Measurements from ENCODE around the gene OSBPL6.

The OSBPL6 gene

GRCh38 chr2:178229927-178230326 lies 35.6 kb downstream of the OSBPL6 start:
- Histone ChIP-seq H3K9me3 (ENCODE audit: control insufficient read depth, low read length) (no peaks in the 10 kb centered on the region), H3K9ac (no peak overlapping the region), H3K4me1 (no peaks in the 10 kb centered on the region), H3K79me2 (no peaks in the 10 kb centered on the region), H3K4me2 (ENCODE audit: low read length) (no peak overlapping the region), H3K4me3 (ENCODE audit: low read depth, low read length) (no peak overlapping the region), H3K27ac (no peak overlapping the region), H3K36me3 (ENCODE audit: control insufficient read depth, insufficient read depth, low read length) (no peaks in the 10 kb centered on the region), H2AFZ (no peak overlapping the region), H3K27me3 (ENCODE audit: control insufficient read depth, insufficient read depth, low read length) (no peaks in the 10 kb centered on the region)
- TF ChIP-seq CTCF (IDR thresholded peaks at IDR 0.05): no peak

GRCh38 chr2:178230396-178230795 lies 36.1 kb downstream of the OSBPL6 start:
- no peak overlapping the region for H3K4me2 ChIP-seq (ENCODE audit: low read length)

DNA sequence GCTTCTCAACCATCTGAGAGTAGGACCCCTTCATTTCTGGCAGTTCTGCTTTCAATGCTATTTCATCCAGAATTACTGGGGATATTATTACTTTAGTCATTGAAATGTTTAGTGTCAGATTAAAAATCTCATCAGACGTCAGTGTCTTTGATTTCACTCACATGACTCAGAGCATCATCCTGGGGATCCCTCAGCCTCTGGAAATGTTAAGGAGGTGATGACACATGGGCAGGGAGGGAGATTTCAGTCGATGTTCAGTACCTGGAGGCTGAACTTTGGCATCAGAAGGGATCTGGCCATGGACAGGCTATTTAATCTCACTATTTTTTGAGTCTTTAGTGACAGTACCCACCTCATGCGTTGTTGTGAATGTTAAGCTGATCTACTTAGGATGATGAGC lies 39.1 kb downstream of the OSBPL6 start:
- H3K4me2 ChIP-seq (ENCODE audit: low read length): no peak overlapping the region
- H3K4me3 ChIP-seq (ENCODE audit: low read depth, low read length): no peak overlapping the region
- no peaks in the 10 kb centered on the region for H3K36me3 ChIP-seq (ENCODE audit: control insufficient read depth, insufficient read depth, low read length)
- H3K27me3 ChIP-seq (ENCODE audit: control insufficient read depth, insufficient read depth, low read length): no peaks in the 10 kb centered on the region
- H3K9ac ChIP-seq: no peak overlapping the region
- no peak for TF ChIP-seq CTCF (IDR thresholded peaks at IDR 0.05)
- H3K79me2 ChIP-seq: no peaks in the 10 kb centered on the region
- no peak overlapping the region for H2AFZ ChIP-seq
- H3K9me3 ChIP-seq (ENCODE audit: control insufficient read depth, low read length): no peaks in the 10 kb centered on the region
- no peak overlapping the region for H3K27ac ChIP-seq
- H3K4me1 ChIP-seq: no peaks in the 10 kb centered on the region

More at GRCh38 chr2:178230396-178230795, 36.1 kb downstream of the OSBPL6 start:
- Histone ChIP-seq H3K27me3 (ENCODE audit: control insufficient read depth, insufficient read depth, low read length) (no peaks in the 10 kb centered on the region), H3K27ac (no peak overlapping the region), H3K79me2 (no peaks in the 10 kb centered on the region), H3K9me3 (ENCODE audit: control insufficient read depth, low read length) (no peaks in the 10 kb centered on the region), H3K9ac (no peak overlapping the region), H3K4me1 (no peaks in the 10 kb centered on the region), H3K36me3 (ENCODE audit: control insufficient read depth, insufficient read depth, low read length) (no peaks in the 10 kb centered on the region), H2AFZ (no peak overlapping the region), H3K4me3 (ENCODE audit: low read depth, low read length) (no peak overlapping the region)
- no peak for TF ChIP-seq CTCF (IDR thresholded peaks at IDR 0.05)

DNA sequence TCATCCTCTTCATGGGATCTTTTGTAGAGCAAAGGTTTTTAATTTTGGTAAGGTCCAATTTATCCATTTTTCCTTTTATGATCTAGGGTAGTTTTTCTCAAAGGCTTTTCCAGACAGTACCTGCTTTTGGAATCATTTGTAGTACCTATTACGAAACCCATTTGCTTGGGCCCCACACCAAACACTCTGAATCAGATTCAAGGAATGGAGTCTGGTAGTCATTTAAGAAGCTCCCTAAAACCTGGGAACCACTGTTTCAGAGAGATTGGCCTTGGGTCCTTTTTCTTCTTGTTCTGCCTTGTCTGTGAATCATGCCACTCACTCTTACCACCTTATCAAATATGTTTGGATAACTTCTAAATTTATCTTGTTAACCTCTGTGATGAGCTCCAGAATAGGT lies 40.3 kb downstream of the OSBPL6 start:
- Histone ChIP-seq H3K4me3 (ENCODE audit: low read depth, low read length) (no peak overlapping the region), H2AFZ (no peak overlapping the region), H3K27me3 (ENCODE audit: control insufficient read depth, insufficient read depth, low read length) (no peaks in the 10 kb centered on the region), H3K36me3 (ENCODE audit: control insufficient read depth, insufficient read depth, low read length) (no peaks in the 10 kb centered on the region), H3K79me2 (no peaks in the 10 kb centered on the region), H3K4me1 (no peaks in the 10 kb centered on the region), H3K9me3 (ENCODE audit: control insufficient read depth, low read length) (no peaks in the 10 kb centered on the region), H3K4me2 (ENCODE audit: low read length) (no peak overlapping the region), H3K9ac (no peak overlapping the region), H3K27ac (no peak overlapping the region)
- TF ChIP-seq CTCF (IDR thresholded peaks at IDR 0.05): no peak

DNA sequence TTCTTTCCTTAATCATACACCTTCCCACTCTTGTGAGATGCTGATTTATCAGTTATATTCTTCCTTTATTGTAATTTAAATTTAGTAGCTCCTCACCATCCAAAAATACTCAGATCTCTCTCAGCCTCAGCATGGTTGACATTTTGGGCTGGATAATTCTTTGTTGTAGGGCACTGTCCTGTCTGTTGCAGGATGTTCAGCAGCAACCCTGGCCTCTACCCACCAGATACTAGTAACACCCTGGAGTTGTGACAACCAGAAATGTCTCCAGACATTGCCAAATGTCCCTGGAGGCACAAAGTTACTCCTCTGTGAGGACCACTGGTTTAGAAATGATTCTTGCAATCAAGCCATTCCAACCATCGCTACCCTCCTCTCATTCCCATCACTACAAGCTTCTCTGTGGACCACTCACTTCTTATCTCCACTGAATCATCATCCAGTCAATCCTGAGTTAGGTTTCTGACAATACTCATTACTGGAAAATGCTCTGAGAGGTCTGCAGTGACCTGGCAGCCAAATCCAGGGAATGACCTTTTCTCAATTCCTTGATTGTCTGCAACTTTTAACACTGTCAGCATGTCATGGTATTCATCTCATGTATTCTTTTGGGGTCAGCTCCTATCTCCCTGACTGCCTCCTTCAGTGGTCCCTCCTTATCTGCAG lies 43.3 kb downstream of the OSBPL6 start:
- Histone ChIP-seq H3K27ac (no peak overlapping the region), H3K79me2 (no peaks in the 10 kb centered on the region), H3K9me3 (ENCODE audit: control insufficient read depth, low read length) (no peaks in the 10 kb centered on the region), H3K27me3 (ENCODE audit: control insufficient read depth, insufficient read depth, low read length) (no peaks in the 10 kb centered on the region), H2AFZ (no peak overlapping the region), H3K4me1 (peaks cover 4% of the 10 kb centered on the region), H3K9ac (no peak overlapping the region), H3K36me3 (ENCODE audit: control insufficient read depth, insufficient read depth, low read length) (no peaks in the 10 kb centered on the region), H3K4me2 (ENCODE audit: low read length) (no peak overlapping the region), H3K4me3 (ENCODE audit: low read depth, low read length) (no peak overlapping the region)
- TF ChIP-seq CTCF (IDR thresholded peaks at IDR 0.05): no peak

Data from parathyroid adenoma (tissue), 2 donors.